Osteocyte (in vitro differentiated cells): Measurements from ENCODE around the gene MARCHF11. TPM values are rescaled to one million over a fixed set of nuclear protein-coding genes. Genes with fewer than 3 reads are reported as not detected.

Source experiments
- DNase-seq: peaks from one replicate; pipeline ENCODE4 v3.0.0; 2021; ENCODE audit warnings: mixed read lengths; ENCODE audit not compliant: unreplicated experiment; ENCODE audit errors: extremely low spot score
- H3K27ac Mint-ChIP-seq: one replicate; pipeline ENCODE4 v1.8.0; 2021; ENCODE audit warnings: mild to moderate bottlenecking, mixed read lengths; ENCODE audit not compliant: unreplicated experiment
- H3K27me3 Mint-ChIP-seq: one replicate; pipeline ENCODE4 v1.8.0; 2021; ENCODE audit warnings: mixed read lengths; ENCODE audit not compliant: unreplicated experiment
- H3K36me3 Mint-ChIP-seq: one replicate; pipeline ENCODE4 v1.8.0; 2021; ENCODE audit warnings: mixed read lengths; ENCODE audit not compliant: unreplicated experiment
- H3K4me1 Mint-ChIP-seq: one replicate; pipeline ENCODE4 v1.8.0; 2021; ENCODE audit warnings: mixed read lengths; ENCODE audit not compliant: unreplicated experiment
- H3K4me3 Mint-ChIP-seq: one replicate; pipeline ENCODE4 v1.8.0; 2021; ENCODE audit warnings: mild to moderate bottlenecking, moderate library complexity, mixed read lengths; ENCODE audit not compliant: unreplicated experiment
- H3K9me3 Mint-ChIP-seq: one replicate; pipeline ENCODE4 v1.8.0; 2021; ENCODE audit warnings: mixed read lengths; ENCODE audit not compliant: unreplicated experiment
- CTCF ChIP-seq: fragments of 200-600 bp; sonication (generic); IDR thresholded peaks from 2 replicates; pipeline ENCODE4 v1.5.0; 2021; ENCODE audit warnings: antibody characterized with exemption, mild to moderate bottlenecking, moderate library complexity
- total RNA-seq: library from RNA; stranded (reverse); gene quantifications from 2 replicates; pipeline ENCODE4 v1.2.1, GENCODE V29; 2021

The MARCHF11 gene
- total RNA-seq, 1 donor from 2014 or later, result not detected

GRCh38 chr5:16143361-16144049 is 36.1 kb downstream of the MARCHF11 start:
- Mint-ChIP-seq H3K27me3 (no peaks in the 10 kb centered on the region), H3K4me1 (peaks cover 2% of the 10 kb centered on the region), H3K9me3 (no peaks in the 10 kb centered on the region), H3K27ac (no peak overlapping the region), H3K4me3 (no peak overlapping the region), H3K36me3 (no peaks in the 10 kb centered on the region)
- DNase-seq, result no peak
- TF ChIP-seq CTCF, result no peak

GRCh38 chr5:16140944-16141343 is 38.6 kb downstream of the MARCHF11 start:
- Mint-ChIP-seq H3K9me3 (no peaks in the 10 kb centered on the region), H3K27me3 (no peaks in the 10 kb centered on the region), H3K36me3 (no peaks in the 10 kb centered on the region), H3K27ac (no peak overlapping the region), H3K4me1 (peaks cover 2% of the 10 kb centered on the region), H3K4me3 (no peak overlapping the region)
- no peak for DNase-seq
- no peak for TF ChIP-seq CTCF

- peaks cover 2% of the 10 kb centered on the region for H3K4me1 Mint-ChIP-seq
- no peak overlapping the region for H3K4me3 Mint-ChIP-seq
- no peaks in the 10 kb centered on the region for H3K36me3 Mint-ChIP-seq
These were observed 39.2 kb downstream of the MARCHF11 start for GRCh38 chr5:16140417-16140816.

GRCh38 chr5:16137177-16137576 is 42.4 kb downstream of the MARCHF11 start:
- DNase-seq, result no peak
- no peak for TF ChIP-seq CTCF
- Mint-ChIP-seq H3K9me3 (no peaks in the 10 kb centered on the region), H3K4me1 (peaks cover 2% of the 10 kb centered on the region), H3K27me3 (no peaks in the 10 kb centered on the region), H3K36me3 (no peaks in the 10 kb centered on the region), H3K4me3 (no peak overlapping the region), H3K27ac (no peak overlapping the region)

More at GRCh38 chr5:16140417-16140816, 39.2 kb downstream of the MARCHF11 start:
- Mint-ChIP-seq H3K27ac (no peak overlapping the region), H3K27me3 (no peaks in the 10 kb centered on the region), H3K9me3 (no peaks in the 10 kb centered on the region)
- TF ChIP-seq CTCF, result no peak
- DNase-seq, result no peak

- Mint-ChIP-seq H3K4me1 (peaks cover 2% of the 10 kb centered on the region), H3K27ac (no peak overlapping the region), H3K36me3 (no peaks in the 10 kb centered on the region), H3K4me3 (no peak overlapping the region), H3K9me3 (no peaks in the 10 kb centered on the region), H3K27me3 (peaks cover under 1% of the 10 kb centered on the region)
- no peak for DNase-seq
- TF ChIP-seq CTCF, result no peak
These were observed 44.1 kb downstream of the MARCHF11 start for GRCh38 chr5:16135506-16135905.
